GM12874 (cell line): ENCODE measurements around the gene PTMA.
A peak's percentile ranks its signal among the peaks of the same experiment; 100 is the strongest.

Source experiments
- CTCF ChIP-seq: IDR thresholded peaks from 2 replicates; pipeline ENCODE4 v1.5.1; 2011; ENCODE audit warnings: low read depth, mild to moderate bottlenecking, control low read depth, low read length, moderate library complexity; ENCODE audit not compliant: insufficient read depth

Gene PTMA

GRCh38 chr2:231708773-231709635 is 679 bp downstream of the PTMA start:
- TF ChIP-seq CTCF: 0 out of 2 replicates have a peak, but pooled peaks have one; percentile 28

GRCh38 chr2:231709636-231709980 is 1.3 kb downstream of the PTMA start:
- no peak for TF ChIP-seq CTCF

GRCh38 chr2:231709981-231710798 is 1.9 kb downstream of the PTMA start:
- peak; percentile 92 for TF ChIP-seq CTCF

- no peak for TF ChIP-seq CTCF
Measured at GRCh38 chr2:231710799-231711676, 2.7 kb downstream of the PTMA start.

GRCh38 chr2:231711677-231712450 is 3.5 kb downstream of the PTMA start:
- no peak for TF ChIP-seq CTCF

- TF ChIP-seq CTCF: peak; percentile 96
Measured at GRCh38 chr2:231713730-231714638, 5.7 kb downstream of the PTMA start.
